ENCODE measurements around the gene POLE.

- TF ChIP-seq CTCF (IDR thresholded peaks at IDR 0.05) = no peak
- TF ChIP-seq POLR2A (IDR thresholded peaks at IDR 0.05) = no peak
Observed at GRCh38 chr12:132578118-132578517, 109.0 kb downstream of the POLE start.

Measured in thyroid gland (tissue), 4 donors.